HepG2 (cell line): ENCODE measurements around the gene ZNF334. TPM values are rescaled to one million over a fixed set of nuclear protein-coding genes. Genes with fewer than 3 reads are reported as not detected.

Experiments used
- BCL3 ChIP-seq: sonication (generic); formaldehyde crosslinking; IDR thresholded peaks from 2 replicates; pipeline ENCODE4 v1.5.1; 2020; ENCODE audit warnings: mild to moderate bottlenecking, missing genetic modification reagents, moderate library complexity
- BCL6 ChIP-seq: IDR thresholded peaks from 2 replicates; pipeline ENCODE4 v1.6.1; 2016; ENCODE audit warnings: missing genetic modification reagents, missing compliant biosample characterization
- EP300 ChIP-seq, 3 experiments: sonication (generic) in 1 of 3; formaldehyde crosslinking in 1 of 3; IDR thresholded peaks; 2 replicates each; pipeline versions ENCODE4 v1.5.1 to v1.6.1; 2011 to 2020; ENCODE audit warnings: low read depth in 2 of 3, low read length in 2 of 3, borderline replicate concordance in 1 of 3, improper control_type of control experiment in 1 of 3, mild to moderate bottlenecking in 1 of 3, missing genetic modification reagents in 1 of 3, moderate library complexity in 1 of 3
- FOXA1 ChIP-seq, 2 experiments: fragments of 450-650 bp in 1 of 2; sonication (generic) in 1 of 2; formaldehyde crosslinking in 1 of 2; IDR thresholded peaks; 2 replicates each; pipeline versions ENCODE4 v1.4.0 to v1.6.1; 2016 to 2020; ENCODE audit warnings: missing genetic modification reagents in 1 of 2
- HDAC1 ChIP-seq: sonication (generic); formaldehyde crosslinking; IDR thresholded peaks from 2 replicates; pipeline ENCODE4 v1.5.1; 2020; ENCODE audit warnings: mild to moderate bottlenecking, missing genetic modification reagents
- HDAC2 ChIP-seq: sonication (generic); formaldehyde crosslinking; IDR thresholded peaks from 2 replicates; pipeline ENCODE4 v1.4.0; 2020; ENCODE audit warnings: missing genetic modification reagents
- IRF2 ChIP-seq: IDR thresholded peaks from 2 replicates; pipeline ENCODE4 v1.6.1; 2018; ENCODE audit warnings: missing genetic modification reagents, missing compliant biosample characterization
- NR2F6 ChIP-seq, 2 experiments: IDR thresholded peaks; 2 replicates each; pipeline ENCODE4 v1.6.1; 2016; ENCODE audit warnings: antibody characterized with exemption in 1 of 2, mild to moderate bottlenecking in 1 of 2
- PHF21A ChIP-seq: sonication (generic); formaldehyde crosslinking; IDR thresholded peaks from 2 replicates; pipeline ENCODE4 v1.5.0; 2020; ENCODE audit warnings: mild to moderate bottlenecking, missing genetic modification reagents
- SAP130 ChIP-seq: IDR thresholded peaks from 2 replicates; pipeline ENCODE4 v1.6.1; 2016; ENCODE audit warnings: low read depth
- SPEN ChIP-seq: sonication (generic); formaldehyde crosslinking; IDR thresholded peaks from 2 replicates; pipeline ENCODE4 v1.5.1; 2020; ENCODE audit warnings: low read depth, mild to moderate bottlenecking, missing genetic modification reagents
- ZNF274 ChIP-seq: sonication (generic); formaldehyde crosslinking; IDR thresholded peaks from 2 replicates; pipeline ENCODE4 v1.5.1; 2020; ENCODE audit warnings: mild to moderate bottlenecking, missing genetic modification reagents
- ZNF460 ChIP-seq: sonication (generic); formaldehyde crosslinking; IDR thresholded peaks from 2 replicates; pipeline ENCODE4 v1.5.1; 2020; ENCODE audit warnings: missing genetic modification reagents, mild to moderate bottlenecking, borderline replicate concordance
- ZNF709 ChIP-seq: sonication (generic); formaldehyde crosslinking; IDR thresholded peaks from 2 replicates; pipeline ENCODE4 v1.5.0; 2020; ENCODE audit warnings: mild to moderate bottlenecking, missing genetic modification reagents
- polyA plus RNA-seq, 8 experiments: library from polyadenylated mRNA; depleted of rRNA in 3 of 8; stranded (reverse) in 7 of 8; unstranded in 1 of 8; fragments of >200 nt; fragmentation: Illumina TruSeq in 4 of 8; extraction: Trizol in 4 of 8; gene quantifications; 2 replicates each; pipeline versions ENCODE4 v1.2.1 to v1.2.3, GENCODE V29; 2011 to 2016; ENCODE audit warnings: low read depth in 4 of 8, missing spikeins in 1 of 8, mixed read lengths in 1 of 8; ENCODE audit not compliant: insufficient read depth in 1 of 8
- total RNA-seq, 5 experiments: library from RNA; depleted of rRNA; stranded (reverse); fragments of >200 nt; fragmentation: Illumina TruSeq; extraction: Trizol; gene quantifications; 2 replicates each; pipeline ENCODE4 v1.2.3, GENCODE V29; 2016; ENCODE audit warnings: low read depth in 1 of 5
- TF ChIP-seq, protein P1 (sequence below): sonication (generic); formaldehyde crosslinking; IDR thresholded peaks from 2 replicates; pipeline ENCODE4; 2020; ENCODE audit warnings: missing genetic modification reagents, mild to moderate bottlenecking, borderline replicate concordance
- TF ChIP-seq, protein P2 (sequence below): sonication (generic); formaldehyde crosslinking; IDR thresholded peaks from 2 replicates; pipeline ENCODE4 v1.8.1; 2023; ENCODE audit warnings: mild to moderate bottlenecking, missing genetic modification reagents
- TF ChIP-seq, protein P3 (sequence below): sonication (generic); formaldehyde crosslinking; IDR thresholded peaks from 2 replicates; pipeline ENCODE4 v1.8.1; 2023; ENCODE audit warnings: mild to moderate bottlenecking, missing genetic modification reagents, borderline replicate concordance
- TF ChIP-seq, protein P4 (sequence below): sonication (generic); formaldehyde crosslinking; IDR thresholded peaks from 2 replicates; pipeline ENCODE4 v1.8.1; 2022; ENCODE audit warnings: low read depth, mild to moderate bottlenecking, missing genetic modification reagents

The ZNF334 gene
- total and polyA plus RNA-seq, 2 of the 13 experiments (the other 11 are each of a cell fraction or from before 2014, with no cell fraction given), result 4.8 to 7.8 TPM

- TF ChIP-seq, protein P1, sequence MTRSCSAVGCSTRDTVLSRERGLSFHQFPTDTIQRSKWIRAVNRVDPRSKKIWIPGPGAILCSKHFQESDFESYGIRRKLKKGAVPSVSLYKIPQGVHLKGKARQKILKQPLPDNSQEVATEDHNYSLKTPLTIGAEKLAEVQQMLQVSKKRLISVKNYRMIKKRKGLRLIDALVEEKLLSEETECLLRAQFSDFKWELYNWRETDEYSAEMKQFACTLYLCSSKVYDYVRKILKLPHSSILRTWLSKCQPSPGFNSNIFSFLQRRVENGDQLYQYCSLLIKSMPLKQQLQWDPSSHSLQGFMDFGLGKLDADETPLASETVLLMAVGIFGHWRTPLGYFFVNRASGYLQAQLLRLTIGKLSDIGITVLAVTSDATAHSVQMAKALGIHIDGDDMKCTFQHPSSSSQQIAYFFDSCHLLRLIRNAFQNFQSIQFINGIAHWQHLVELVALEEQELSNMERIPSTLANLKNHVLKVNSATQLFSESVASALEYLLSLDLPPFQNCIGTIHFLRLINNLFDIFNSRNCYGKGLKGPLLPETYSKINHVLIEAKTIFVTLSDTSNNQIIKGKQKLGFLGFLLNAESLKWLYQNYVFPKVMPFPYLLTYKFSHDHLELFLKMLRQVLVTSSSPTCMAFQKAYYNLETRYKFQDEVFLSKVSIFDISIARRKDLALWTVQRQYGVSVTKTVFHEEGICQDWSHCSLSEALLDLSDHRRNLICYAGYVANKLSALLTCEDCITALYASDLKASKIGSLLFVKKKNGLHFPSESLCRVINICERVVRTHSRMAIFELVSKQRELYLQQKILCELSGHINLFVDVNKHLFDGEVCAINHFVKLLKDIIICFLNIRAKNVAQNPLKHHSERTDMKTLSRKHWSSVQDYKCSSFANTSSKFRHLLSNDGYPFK, result peak; percentile 64; the same call in 1 of the 2 replicates
- TF ChIP-seq, protein P2, sequence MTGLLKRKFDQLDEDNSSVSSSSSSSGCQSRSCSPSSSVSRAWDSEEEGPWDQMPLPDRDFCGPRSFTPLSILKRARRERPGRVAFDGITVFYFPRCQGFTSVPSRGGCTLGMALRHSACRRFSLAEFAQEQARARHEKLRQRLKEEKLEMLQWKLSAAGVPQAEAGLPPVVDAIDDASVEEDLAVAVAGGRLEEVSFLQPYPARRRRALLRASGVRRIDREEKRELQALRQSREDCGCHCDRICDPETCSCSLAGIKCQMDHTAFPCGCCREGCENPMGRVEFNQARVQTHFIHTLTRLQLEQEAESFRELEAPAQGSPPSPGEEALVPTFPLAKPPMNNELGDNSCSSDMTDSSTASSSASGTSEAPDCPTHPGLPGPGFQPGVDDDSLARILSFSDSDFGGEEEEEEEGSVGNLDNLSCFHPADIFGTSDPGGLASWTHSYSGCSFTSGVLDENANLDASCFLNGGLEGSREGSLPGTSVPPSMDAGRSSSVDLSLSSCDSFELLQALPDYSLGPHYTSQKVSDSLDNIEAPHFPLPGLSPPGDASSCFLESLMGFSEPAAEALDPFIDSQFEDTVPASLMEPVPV (CRISPR knock-in tag), result 0 out of 2 replicates have a peak, but pooled peaks have one; percentile 64
- TF ChIP-seq FOXA1 (IDR thresholded peaks at IDR 0.05) (peak; percentile 82), FOXA1 (CRISPR knock-in tag; IDR thresholded peaks at IDR 0.05) (peak; percentile 99), BCL3 (CRISPR knock-in tag) (peak; percentile 81), HDAC2 (CRISPR knock-in tag) (peak; percentile 85), ZNF460 (CRISPR knock-in tag) (no peak), IRF2 (CRISPR knock-in tag) (peak; percentile 39; the same call in 1 of the 2 replicates), PHF21A (CRISPR knock-in tag) (peak; percentile 90), ZNF274 (peak; percentile 71; the same call in 1 of the 2 replicates), BCL6 (peak; percentile 68), SAP130 (CRISPR knock-in tag) (peak; percentile 87), HDAC1 (CRISPR knock-in tag) (peak; percentile 63; the same call in 1 of the 2 replicates), SPEN (CRISPR knock-in tag) (peak; percentile 37; the same call in 1 of the 2 replicates), ZNF709 (peak; percentile 73), EP300 (IDR thresholded peaks at IDR 0.05; ENCODE audit: low read depth in 2 of 2, low read length in 2 of 2) (peak; percentile 41 to 46; a peak in 2 of 4 replicates), EP300 (CRISPR knock-in tag; IDR thresholded peaks at IDR 0.05; ENCODE audit: borderline replicate concordance) (no peak; the same call in 1 of the 2 replicates), NR2F6 (IDR thresholded peaks at IDR 0.05) (0 out of 2 replicates have a peak, but pooled peaks have one; percentile 30), NR2F6 (CRISPR knock-in tag; IDR thresholded peaks at IDR 0.05) (peak; percentile 69)
- TF ChIP-seq, protein P3, sequence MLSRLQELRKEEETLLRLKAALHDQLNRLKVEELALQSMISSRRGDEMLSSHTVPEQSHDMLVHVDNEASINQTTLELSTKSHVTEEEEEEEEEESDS (CRISPR knock-in tag), result 0 out of 2 replicates have a peak, but pooled peaks have one; percentile 61
- TF ChIP-seq, protein P4, sequence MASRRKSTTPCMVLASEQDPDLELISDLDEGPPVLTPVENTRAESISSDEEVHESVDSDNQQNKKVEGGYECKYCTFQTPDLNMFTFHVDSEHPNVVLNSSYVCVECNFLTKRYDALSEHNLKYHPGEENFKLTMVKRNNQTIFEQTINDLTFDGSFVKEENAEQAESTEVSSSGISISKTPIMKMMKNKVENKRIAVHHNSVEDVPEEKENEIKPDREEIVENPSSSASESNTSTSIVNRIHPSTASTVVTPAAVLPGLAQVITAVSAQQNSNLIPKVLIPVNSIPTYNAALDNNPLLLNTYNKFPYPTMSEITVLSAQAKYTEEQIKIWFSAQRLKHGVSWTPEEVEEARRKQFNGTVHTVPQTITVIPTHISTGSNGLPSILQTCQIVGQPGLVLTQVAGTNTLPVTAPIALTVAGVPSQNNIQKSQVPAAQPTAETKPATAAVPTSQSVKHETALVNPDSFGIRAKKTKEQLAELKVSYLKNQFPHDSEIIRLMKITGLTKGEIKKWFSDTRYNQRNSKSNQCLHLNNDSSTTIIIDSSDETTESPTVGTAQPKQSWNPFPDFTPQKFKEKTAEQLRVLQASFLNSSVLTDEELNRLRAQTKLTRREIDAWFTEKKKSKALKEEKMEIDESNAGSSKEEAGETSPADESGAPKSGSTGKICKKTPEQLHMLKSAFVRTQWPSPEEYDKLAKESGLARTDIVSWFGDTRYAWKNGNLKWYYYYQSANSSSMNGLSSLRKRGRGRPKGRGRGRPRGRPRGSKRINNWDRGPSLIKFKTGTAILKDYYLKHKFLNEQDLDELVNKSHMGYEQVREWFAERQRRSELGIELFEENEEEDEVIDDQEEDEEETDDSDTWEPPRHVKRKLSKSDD, result peak; percentile 40; the same call in 1 of the 2 replicates
These were observed 49.2 kb upstream of the ZNF334 start (continued) for GRCh38 chr20:46562373-46563169.
